Suprapubic skin (tissue), 3 donors: ENCODE measurements around the gene RBKS.

Experiments used
- CTCF ChIP-seq, 2 donors: fragments of 200-600 bp in 1 of 2; fragments of 450-650 bp in 1 of 2; sonication (generic) in 1 of 2; IDR thresholded peaks; one replicate each; pipeline ENCODE4 v1.5.1; 2016 to 2019; ENCODE audit warnings: antibody characterized with exemption in 2 of 2, mild to moderate bottlenecking in 1 of 2, moderate library complexity in 1 of 2
- POLR2AphosphoS5 ChIP-seq, 3 donors: sonication (generic); formaldehyde crosslinking; IDR thresholded peaks; one replicate each; pipeline ENCODE4 v1.6.1; 2017; ENCODE audit warnings: antibody characterized with exemption in 3 of 3

GRCh38 chr2:27914805-27915175, 24.6 kb upstream of the RBKS start:
- TF ChIP-seq POLR2AphosphoS5 (IDR thresholded peaks at IDR 0.05) (no peak), CTCF (IDR thresholded peaks at IDR 0.05) (no peak)
